ENCODE measurements around the gene PDCD1. TPM values are rescaled to one million over a fixed set of nuclear protein-coding genes. Genes with fewer than 3 reads are reported as not detected.

PDCD1 gene
- total RNA-seq, 1 donor from 2014 or later = not detected

GRCh38 chr2:241890524-241891235, 32.0 kb upstream of the PDCD1 start:
- no peak overlapping the region for H3K4me3 Mint-ChIP-seq (ENCODE audit: unreplicated experiment)
- TF ChIP-seq, protein P1, sequence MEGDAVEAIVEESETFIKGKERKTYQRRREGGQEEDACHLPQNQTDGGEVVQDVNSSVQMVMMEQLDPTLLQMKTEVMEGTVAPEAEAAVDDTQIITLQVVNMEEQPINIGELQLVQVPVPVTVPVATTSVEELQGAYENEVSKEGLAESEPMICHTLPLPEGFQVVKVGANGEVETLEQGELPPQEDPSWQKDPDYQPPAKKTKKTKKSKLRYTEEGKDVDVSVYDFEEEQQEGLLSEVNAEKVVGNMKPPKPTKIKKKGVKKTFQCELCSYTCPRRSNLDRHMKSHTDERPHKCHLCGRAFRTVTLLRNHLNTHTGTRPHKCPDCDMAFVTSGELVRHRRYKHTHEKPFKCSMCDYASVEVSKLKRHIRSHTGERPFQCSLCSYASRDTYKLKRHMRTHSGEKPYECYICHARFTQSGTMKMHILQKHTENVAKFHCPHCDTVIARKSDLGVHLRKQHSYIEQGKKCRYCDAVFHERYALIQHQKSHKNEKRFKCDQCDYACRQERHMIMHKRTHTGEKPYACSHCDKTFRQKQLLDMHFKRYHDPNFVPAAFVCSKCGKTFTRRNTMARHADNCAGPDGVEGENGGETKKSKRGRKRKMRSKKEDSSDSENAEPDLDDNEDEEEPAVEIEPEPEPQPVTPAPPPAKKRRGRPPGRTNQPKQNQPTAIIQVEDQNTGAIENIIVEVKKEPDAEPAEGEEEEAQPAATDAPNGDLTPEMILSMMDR (IDR thresholded peaks at IDR 0.05) = no peak
- H3K27ac Mint-ChIP-seq (ENCODE audit: unreplicated experiment) = no peak overlapping the region
- no peaks in the 10 kb centered on the region for H3K4me1 Mint-ChIP-seq (ENCODE audit: low read depth)
- no peaks in the 10 kb centered on the region for H3K36me3 Mint-ChIP-seq (ENCODE audit: low read depth)
- peaks cover 5% of the 10 kb centered on the region for H3K9me3 Mint-ChIP-seq (ENCODE audit: low read depth)
- peaks cover 5% of the 10 kb centered on the region for H3K27me3 Mint-ChIP-seq (ENCODE audit: low read depth)
- no peak for DNase-seq (ENCODE audit: low spot score)

DNA sequence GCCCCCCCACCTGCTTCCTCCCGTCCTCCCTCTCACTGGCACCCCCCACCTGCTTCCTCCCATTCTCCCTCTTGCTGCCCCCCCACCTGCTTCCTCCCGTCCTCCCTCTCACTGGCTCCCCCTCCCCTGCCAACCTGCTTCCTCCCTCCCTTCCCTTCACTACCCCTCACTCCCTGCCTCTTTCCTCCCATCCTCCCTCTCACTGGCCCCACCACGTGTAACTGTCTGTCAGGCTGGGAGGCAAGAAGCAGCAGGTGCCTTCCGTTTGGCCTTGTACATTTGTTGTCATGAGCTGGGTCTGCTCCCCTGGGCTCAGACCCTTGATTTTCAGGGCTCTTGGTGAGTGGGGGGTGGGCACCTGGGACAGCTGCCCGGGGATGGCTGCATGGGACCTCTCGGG, 29.9 kb upstream of the PDCD1 start:
- TF ChIP-seq, protein P1 (IDR thresholded peaks at IDR 0.05) = no peak
- no peaks in the 10 kb centered on the region for H3K4me1 Mint-ChIP-seq (ENCODE audit: low read depth)
- H3K27me3 Mint-ChIP-seq (ENCODE audit: low read depth) = peaks cover 5% of the 10 kb centered on the region
- H3K9me3 Mint-ChIP-seq (ENCODE audit: low read depth) = peaks cover 5% of the 10 kb centered on the region
- H3K36me3 Mint-ChIP-seq (ENCODE audit: low read depth) = no peaks in the 10 kb centered on the region
- no peak overlapping the region for H3K27ac Mint-ChIP-seq (ENCODE audit: unreplicated experiment)
- no peak overlapping the region for H3K4me3 Mint-ChIP-seq (ENCODE audit: unreplicated experiment)
- DNase-seq (ENCODE audit: low spot score) = no peak

DNA sequence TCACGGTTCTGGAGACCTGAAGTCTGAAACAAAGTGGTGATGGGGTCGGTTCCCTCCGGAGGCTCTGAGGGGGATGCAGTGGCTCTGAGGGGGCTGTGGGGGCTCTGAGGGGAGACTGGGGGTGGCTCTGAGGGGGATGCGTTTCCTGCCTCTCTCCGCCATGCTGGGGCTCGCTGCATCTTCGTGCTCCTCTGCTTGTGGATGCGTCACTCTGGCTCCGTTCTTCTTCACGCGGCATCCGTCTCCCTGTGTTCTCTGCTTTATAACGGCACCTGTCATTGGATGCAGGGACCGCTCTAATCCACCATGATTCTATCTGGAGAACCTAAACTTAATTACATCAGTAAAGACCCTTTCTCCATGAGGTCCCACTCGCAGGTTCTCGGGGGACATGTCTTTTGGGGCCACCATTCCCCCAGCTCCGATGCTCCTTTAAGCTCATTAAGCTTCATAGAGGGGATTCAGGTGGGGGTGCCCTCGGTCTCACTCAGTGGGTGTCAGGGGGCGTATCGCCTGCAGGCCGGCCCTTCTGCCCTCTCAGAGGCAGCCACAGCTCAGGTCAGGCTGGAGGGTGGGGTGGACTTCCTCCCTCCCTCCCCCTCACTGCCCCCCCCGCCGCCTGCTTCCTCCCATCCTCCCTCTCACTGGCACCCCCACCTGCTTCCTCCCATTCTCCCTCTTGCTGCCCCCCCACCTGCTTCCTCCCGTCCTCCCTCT, 29.3 kb upstream of the PDCD1 start:
- no peak overlapping the region for H3K4me3 Mint-ChIP-seq (ENCODE audit: unreplicated experiment)
- H3K4me1 Mint-ChIP-seq (ENCODE audit: low read depth) = peaks cover 5% of the 10 kb centered on the region
- H3K27ac Mint-ChIP-seq (ENCODE audit: unreplicated experiment) = no peak overlapping the region
- H3K9me3 Mint-ChIP-seq (ENCODE audit: low read depth) = peaks cover 5% of the 10 kb centered on the region
- DNase-seq (ENCODE audit: low spot score) = no peak
- TF ChIP-seq, protein P1 (IDR thresholded peaks at IDR 0.05) = no peak
- H3K27me3 Mint-ChIP-seq (ENCODE audit: low read depth) = peaks cover 5% of the 10 kb centered on the region
- H3K36me3 Mint-ChIP-seq (ENCODE audit: low read depth) = no peaks in the 10 kb centered on the region

- Mint-ChIP-seq H3K27me3 (ENCODE audit: low read depth) (peaks cover 4% of the 10 kb centered on the region), H3K4me3 (ENCODE audit: unreplicated experiment) (no peak overlapping the region), H3K27ac (ENCODE audit: unreplicated experiment) (no peak overlapping the region), H3K9me3 (ENCODE audit: low read depth) (peaks cover 5% of the 10 kb centered on the region), H3K4me1 (ENCODE audit: low read depth) (peaks cover 15% of the 10 kb centered on the region), H3K36me3 (ENCODE audit: low read depth) (no peaks in the 10 kb centered on the region)
- TF ChIP-seq, protein P1 (IDR thresholded peaks at IDR 0.05) = no peak
- DNase-seq (ENCODE audit: low spot score) = no peak
These were observed 28.2 kb upstream of the PDCD1 start for GRCh38 chr2:241886840-241887447.

- TF ChIP-seq, protein P1 (IDR thresholded peaks at IDR 0.05) = no peak
- Mint-ChIP-seq H3K4me1 (ENCODE audit: low read depth) (peaks cover 19% of the 10 kb centered on the region), H3K27me3 (ENCODE audit: low read depth) (peaks cover 4% of the 10 kb centered on the region), H3K4me3 (ENCODE audit: unreplicated experiment) (no peak overlapping the region), H3K36me3 (ENCODE audit: low read depth) (no peaks in the 10 kb centered on the region), H3K27ac (ENCODE audit: unreplicated experiment) (no peak overlapping the region), H3K9me3 (ENCODE audit: low read depth) (peaks cover 5% of the 10 kb centered on the region)
- DNase-seq (ENCODE audit: low spot score) = no peak
These were observed 27.4 kb upstream of the PDCD1 start for GRCh38 chr2:241885946-241886643.

Measured in chondrocyte (in vitro differentiated cells).